Middle frontal gyrus (tissue), 1 donor: ENCODE measurements around the gene KCNK7.

Experiments used
- DNase-seq: peaks from one replicate; pipeline ENCODE4 v3.0.0-alpha.2; 2015; ENCODE audit warnings: low spot score; ENCODE audit errors: extremely low spot score

Gene KCNK7

DNA sequence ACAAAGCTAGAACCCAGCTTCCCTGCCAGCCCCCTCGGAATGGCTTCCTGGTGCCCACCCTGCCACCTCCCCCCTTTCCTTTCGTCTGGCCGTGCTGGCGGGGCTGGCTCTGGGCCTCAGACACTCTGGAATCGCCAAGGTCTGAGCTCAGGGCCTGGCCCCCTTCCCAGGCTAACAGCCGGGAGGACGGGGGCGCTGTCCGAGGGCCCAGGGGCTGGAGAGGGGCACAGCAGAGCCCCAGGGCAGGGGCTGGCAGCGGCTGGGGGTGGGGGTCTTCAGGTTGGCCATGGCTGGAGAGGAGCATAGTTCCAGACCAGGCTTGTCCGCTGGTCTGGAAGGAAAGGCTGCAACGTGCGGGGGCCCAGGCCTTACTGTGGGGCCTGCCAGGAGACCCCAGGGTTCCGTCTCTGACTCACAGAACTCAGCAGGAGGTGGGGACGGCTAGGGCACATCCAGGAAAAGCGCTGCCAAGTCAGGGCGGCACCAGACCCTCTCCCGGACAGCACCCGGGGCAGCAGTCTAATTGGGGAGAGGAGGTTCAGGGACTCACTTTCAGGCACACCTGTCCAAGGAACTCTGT is 36.6 kb downstream of the KCNK7 start:
- no peak for DNase-seq

DNA sequence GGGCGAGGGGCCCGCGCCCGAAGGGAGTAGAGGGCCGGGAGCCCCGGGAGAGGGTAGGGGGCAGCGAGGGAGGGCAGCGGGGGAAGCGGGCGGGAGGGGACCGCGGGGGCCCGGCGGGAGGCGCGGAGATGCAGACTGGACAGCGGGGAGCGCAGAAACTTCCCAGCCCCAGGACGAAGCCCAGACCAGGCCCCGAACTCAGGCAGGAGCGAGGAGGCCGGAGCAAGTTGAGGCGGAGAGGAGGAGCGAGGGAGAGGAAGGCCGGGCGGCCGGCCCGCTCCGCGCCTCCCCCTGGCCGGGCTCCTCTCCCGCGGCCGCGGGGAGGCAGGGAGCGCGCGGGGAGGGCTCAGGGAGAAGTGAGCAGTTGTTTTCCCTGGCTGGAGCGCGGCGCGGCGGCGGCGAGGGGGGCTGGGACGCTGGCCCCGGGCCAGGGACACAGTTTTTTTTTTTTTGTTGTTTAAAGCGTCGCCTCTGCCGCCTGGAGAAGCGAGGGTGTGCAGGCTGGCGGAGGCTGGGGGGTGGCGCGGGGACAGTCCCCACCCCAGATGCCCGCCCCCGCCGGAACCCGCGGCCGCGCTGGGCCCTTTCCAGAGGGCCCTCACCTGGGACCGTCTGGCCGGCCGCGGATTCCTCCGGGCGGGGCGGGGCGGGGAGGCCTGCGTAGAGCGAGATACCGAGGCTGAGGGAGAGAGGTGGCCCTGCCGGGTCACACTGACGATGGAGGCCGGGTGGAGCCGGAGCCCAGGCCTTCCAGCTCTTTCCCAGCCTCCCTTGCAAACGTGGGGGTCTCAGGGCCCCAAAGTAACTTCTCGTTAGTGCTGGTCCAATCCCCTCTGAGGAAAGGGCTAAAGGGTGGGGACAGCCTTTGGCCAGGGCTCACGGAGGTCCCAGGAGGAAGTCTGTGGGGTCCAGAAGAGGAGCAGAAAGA is 37.3 kb downstream of the KCNK7 start, which contains the start of gene LTBP3:
Gene LTBP3, minus strand, starts transcription at position 358 of the 928 bp plus-strand sequence. CDS start 400 bp downstream, outside the sequence.
- DNase-seq = peak; percentile 84

DNA sequence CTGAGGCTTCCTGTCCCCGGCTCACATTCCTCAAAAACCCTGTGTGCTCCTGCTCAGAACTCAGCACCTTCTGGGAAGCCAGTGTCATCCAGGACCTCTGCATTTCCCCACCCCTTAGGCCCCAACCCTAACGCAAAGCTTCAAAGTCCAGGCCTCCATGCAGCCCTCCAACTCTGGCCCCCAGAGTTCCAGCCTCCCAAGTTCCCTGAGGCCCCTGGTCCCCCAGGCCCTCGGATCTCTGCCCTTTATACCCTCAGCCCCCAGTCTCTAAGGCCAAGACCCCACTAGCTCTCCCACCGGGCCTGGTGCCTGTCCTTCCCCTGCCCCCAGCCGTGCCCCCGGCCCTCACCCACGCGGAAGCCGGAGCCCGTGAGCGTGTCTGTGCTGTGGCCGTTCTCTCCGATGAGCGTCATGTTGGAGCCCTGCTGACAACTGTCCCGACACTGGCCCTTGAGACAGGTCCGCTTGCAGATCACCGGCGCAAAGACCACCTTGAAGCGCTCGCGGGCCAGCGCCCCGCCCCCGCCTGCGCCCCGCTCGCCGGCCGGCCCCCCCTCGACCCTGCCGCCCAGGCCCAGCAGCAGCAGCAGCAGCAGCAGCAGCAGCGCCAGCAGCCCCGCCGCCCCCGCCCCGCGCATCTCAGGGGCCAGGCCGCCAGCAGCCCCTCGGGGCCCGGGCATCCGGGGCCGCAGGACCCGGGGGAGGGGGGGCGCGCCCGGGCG is 38.2 kb downstream of the KCNK7 start:
- DNase-seq = no peak

DNA sequence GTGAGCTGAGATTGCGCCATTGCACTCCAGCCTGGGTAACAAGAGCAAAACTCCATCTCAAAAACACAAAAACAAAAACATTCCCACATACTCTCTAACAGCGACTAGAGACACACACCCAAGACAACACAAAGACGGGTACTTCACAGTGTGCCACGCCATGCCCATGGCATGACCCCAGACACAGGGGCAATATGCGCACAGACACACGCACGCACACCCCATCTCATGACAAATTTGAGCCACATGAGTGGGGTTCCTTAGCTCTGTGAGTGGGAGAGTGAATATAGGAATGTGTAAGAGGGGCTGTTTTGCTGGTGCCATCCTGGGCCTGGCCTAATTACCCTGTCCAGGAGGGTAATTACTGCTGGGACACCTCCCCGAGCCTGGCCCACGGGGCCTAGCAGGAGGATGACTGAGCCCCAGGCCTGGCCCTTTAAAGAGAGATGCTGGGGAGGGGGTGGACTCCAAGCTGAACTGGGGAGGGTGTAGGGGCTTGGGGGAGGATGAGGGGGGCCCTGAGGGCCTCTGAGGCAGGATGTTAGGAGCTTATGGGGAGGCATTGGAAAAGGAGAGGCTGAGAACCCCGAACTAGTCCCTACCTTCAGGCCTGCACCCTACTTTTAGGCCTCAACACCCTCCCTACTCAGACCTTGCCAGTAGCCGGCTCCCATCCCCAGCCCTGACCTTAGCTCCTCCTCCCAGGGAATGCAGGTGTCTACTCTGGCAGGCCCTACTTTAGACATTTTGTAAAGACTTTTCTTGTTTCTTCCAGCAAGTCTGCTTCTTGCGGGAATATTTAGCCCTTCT is 38.9 kb downstream of the KCNK7 start:
- DNase-seq = no peak

DNA sequence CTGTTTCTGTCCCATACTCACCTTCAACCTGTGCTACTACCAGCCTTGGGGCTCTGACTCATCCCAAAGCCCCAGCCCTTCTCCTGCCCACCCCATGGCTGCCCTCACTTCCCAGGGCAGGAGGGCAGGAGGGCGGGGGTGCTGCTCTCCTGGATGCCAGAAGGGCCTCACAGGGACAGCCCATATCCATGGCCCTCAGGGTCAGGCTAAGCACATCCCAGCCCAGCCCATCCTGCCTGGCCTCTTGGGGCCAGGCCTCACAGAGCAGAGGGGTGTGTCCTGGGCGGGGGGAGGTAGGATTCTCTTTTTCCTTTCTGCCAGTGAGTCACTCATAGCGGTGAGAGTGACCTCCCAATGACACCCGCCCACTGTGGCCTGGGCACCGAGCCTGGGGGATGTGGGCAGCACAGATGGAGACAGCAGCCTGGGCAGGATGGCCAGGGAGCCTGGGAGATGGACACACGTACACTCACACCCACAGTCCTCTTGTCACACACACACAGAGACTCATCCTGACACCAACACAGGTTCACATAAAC is 39.8 kb downstream of the KCNK7 start:
- DNase-seq = no peak

DNA sequence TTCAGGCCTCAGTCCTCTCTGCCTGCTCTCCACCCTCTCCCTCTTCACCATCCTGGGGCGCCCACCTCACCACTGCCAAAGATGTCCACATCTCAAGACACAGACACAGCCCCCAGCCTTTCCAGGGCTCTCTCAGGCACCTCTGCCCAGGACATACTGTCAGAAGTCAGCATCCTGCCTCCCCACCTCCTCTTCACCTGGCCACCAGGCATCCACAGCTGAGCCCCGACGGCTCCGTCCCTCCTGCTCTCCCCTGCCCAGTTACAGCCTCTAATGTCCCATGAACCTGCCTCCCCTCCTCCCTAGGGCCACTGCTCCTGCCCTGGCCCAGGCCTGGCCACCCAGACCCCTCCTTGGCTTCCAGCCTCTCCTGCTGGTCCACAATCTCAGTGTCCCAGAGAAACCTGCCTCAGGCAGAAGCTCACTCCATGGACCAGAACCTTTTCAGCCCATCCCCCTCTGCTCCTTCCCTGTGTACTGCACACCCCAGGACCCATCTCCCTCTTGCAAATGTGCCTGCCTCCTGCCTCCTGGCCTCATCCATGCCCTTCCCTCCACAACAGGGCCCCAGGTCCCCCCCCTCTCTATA is 40.7 kb downstream of the KCNK7 start:
- no peak for DNase-seq

DNA sequence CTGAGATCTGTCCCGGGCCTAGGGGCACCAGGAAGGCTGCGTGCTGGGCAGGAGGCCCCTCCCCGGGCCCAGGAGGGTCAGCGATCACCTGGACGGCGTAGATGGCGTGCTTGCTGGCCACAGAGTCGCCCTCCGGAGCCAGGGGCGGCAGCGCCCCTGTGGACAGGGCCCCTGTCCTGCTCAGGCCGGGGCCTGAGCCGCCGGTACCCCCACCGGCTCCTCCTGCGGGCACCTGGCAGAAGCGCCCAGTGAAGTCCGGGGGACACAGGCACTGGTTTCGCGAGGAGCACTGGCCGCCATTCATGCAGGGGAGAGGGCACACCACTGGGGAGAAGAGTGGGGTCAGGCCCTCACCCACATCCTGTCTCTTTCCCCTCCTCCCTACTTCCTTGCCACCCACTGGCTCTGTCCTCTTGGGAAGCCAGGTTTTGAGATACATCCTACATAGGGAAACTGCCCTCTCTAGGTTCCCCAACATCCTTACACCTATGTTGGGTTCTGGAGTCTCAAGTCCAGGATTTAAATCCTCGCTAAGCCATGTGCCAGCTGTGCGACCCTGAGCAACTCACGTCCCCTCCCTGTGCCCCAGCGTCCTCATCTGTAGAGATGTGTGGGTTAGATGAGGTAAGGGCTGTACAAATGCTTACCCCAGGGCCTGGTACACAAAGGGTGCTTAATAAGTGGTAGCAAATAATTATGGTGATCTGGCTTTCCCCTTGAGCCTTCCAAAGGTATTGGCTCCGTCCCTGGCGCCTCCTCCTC is 41.4 kb downstream of the KCNK7 start:
- DNase-seq = no peak

DNA sequence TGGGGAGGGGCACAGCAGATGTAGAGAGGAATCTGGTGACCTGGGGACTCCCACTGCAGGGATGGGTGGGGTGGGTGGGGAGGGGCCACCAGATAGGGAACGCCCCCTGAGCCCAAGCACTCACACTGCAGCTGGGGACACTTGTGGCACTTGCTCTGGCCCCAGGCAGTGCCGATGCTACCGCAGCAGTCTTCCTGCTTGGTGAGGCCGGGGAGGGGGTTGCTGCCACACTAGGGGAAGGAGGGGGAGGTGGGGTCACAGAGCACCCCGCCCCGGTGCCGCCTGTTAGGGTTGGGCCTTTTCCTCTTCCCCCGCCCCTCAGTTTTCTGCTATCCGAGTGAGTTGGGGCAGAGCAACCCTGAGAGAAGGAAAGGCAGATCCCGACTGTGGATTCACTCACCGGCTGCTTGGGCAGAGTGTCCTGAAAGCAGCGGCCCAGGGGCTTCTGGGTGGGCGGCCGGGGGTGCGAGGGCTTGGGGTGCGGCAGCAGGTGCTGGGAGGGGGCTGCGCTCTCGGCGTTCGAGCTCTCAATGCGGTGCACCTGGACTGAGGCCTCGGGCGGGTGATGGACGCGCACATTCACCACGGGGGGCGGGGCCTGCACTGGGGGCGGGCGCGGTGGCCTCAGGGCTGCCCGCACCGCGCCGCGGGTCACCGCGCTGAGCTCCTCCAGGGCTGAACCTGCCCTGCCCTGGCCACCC is 42.1 kb downstream of the KCNK7 start:
- DNase-seq = no peak

DNA sequence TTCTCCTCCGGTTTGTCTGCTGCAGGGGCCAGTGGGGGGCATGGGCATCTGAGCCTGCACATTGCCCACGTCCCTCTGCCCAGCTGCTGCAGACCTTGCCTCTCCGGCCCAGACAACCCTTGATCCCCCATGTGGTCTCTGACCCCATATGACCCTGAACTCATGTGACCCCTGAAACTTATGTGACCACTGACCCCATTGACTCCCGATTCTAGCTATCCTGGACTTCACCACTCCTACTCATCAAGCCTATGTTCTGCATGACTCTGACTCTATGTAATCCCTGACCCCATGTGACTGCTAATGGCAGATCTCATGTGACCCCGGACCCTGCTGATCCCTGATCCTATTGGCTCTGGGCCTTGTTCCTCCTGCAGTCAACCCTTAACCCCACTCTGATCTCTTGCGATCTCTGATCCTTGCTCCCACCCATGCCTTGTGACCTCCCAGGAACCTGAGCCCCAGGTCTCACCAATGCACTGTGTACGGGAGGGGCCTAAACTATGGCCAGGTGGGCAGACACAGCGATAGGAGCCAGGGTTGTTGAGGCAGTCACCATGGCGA is 43.1 kb downstream of the KCNK7 start:
- no peak for DNase-seq

DNA sequence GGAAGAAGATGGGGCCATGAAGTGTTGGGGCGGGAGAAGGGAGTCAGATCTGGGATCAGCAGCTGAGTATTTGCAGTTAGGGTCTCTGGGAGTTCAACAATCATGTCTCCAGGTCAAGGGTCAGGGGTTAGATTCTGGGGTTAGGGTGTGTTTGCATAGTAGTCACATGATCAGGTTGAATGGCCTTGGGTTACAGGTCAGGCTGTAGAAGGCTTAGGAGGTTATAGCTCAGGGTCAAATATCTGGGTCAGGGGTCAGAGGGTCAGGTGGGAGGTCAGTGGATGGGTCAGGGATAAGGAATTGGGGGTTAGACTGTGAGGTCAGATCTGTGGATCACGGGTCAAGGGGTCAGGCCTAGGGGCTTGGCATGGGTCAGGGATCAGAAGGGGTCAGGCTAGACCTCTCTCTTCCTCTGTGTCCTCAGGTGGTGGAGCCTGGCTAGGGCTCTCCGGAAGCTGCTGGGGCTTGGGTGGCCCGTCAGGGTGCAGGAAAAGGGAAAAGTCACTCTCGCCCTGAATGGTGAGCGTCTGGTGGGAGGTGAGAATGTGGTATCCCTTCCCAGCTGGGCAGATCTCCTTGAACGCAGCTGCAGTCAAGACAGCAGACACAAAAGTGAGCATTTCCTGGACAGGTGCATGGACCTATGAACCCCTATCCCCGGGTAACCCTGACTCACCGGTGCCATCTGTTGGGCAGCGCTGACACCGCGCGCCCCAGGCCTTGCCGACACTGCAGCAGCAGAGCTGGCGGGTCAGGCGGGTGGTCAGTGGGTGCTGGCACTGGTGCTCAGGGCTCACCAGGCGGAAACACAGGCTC is 43.8 kb downstream of the KCNK7 start:
- no peak for DNase-seq

DNA sequence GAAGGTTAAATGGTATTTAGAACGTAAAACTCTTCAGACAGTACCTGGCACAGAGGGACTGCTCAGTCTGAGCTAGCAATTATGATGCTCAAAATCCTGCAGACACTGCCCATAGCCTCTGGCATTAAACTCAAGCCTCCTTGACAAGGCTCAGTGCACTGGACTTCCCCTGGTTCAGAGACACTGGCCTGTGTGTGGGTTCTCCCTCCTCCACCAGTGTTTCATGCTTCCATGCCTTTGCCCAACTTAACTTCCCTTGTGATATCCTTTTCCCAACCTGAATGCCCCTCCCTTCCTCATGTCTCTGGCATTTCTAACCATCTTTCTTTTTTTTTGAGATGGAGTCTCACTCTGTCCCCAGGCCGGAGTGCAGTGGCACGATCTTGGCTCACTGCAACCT is 46.5 kb downstream of the KCNK7 start:
- DNase-seq = no peak

DNA sequence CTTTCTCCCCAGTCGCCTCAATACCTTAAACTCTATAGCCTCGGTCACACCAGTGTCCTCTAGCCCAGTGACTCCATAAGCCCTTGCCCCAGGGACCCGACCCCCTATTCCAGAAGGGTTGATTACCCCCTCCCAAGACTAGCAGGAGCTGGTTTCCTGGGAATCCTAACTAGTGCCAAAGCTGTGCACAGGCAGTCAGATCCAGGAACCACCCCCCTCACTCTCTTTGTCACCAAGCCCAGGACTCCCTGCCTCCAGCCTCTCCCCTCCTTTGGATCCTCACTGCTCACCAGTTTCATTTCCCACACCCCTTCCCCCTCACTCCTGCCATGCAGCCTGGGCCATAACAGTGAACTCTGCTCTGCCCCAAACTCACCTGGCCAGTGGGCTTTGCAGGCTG is 47.2 kb downstream of the KCNK7 start:
- DNase-seq = no peak

DNA sequence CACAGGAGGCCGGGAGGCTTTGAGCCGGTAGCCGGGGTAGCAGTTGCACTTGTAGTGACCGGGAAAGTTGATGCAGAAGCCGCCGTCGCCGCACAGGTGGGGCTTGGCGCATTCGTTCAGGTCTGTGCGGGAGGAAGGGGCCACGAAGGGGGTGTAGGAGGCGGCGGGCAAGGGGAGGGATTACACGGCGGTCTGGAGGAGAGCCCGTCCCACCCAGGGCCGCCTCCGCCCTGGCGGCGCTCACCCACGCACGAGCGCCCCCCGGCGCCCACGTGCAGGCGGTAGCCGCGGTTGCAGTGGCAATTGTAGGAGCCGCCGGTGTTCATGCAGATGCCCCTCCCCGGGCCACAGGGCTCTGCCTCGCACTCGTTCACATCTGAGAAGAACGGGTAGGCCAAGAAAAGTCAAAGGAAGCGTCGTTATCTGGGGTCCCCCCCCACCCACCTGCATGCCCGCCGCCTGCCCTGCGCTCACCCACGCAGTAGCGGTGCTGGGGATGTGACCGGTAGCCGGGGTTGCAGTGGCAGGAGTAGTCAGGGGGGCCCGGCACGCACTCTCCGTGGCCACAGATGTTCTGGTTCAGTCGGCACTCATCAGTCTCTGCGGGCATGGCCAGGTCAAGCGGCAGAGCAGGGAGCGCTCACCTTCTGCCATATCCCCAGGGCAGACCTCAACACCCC is 48.0 kb downstream of the KCNK7 start:
- no peak for DNase-seq

DNA sequence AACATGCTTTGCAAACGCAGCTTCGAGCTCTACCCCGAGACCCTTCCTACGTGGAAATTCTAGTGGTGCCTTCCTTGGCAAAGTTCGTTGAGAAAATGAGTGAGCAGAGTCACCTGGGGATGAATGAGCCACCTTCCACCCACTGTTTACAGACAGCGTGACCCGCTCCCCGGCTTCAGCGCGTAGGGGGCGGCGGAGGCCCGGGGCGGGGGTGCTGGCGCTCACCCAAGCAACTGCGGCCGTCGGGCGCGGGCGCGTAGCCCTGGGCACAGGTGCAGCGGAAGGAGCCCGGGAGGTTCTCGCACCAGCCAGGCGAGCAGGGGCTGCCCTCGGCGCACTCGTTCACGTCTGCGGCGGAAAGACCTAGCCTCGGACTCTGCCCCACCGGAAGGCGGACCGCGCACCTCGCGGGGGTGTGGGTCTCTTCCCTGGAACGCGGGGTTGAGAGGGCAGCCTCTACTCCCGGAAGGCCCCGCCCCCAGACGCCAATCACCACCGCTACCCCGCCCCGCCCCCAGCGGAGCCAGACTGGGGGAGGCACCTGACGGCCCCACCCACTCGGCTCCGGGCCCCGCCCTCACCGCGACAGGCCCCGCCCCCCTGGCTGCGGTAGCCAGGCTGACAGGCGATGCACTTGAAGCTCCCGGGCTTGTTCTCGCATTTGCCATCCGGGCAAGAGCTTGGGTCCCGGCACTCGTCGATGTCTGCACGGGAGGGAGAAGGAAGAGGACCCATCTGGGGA is 49.2 kb downstream of the KCNK7 start:
- no peak for DNase-seq

DNA sequence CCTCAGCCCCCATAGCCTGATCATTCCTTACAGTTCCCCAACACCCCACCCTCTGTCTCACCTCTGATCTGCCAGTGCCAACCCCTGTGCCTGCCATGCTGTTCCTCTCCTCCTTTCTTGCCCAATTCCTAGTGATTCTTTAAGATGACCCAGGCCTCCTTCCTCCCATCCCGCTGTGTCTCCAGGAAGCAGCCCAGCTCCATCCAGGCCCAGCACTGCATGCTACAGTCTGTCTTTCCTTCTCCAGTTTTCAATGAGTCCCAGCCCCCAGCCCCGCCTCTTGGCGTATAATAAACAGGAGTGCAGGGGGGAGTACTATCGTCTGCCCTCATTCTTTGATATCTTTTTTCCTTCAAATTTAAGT is 49.8 kb downstream of the KCNK7 start:
- no peak for DNase-seq
